MM.1S (cell line): ENCODE results near the gene ANKS1B.

Source experiments
- DNase-seq: peaks from one replicate; pipeline ENCODE4 v3.0.0-alpha.2; 2015
- H2AFZ ChIP-seq: fragments of 300-600 bp; sonication (generic); 2 replicates; pipeline ENCODE4 v1.6.0; 2016; ENCODE audit warnings: antibody characterized with exemption, low read length
- H3F3A ChIP-seq: fragments of 300-600 bp; sonication (generic); 2 replicates; pipeline ENCODE4 v1.6.1; 2016; ENCODE audit warnings: mild to moderate bottlenecking, antibody characterized with exemption, low read length, moderate library complexity, mixed read lengths; ENCODE audit not compliant: insufficient read depth
- H3K27ac ChIP-seq: fragments of 300-600 bp; sonication (generic); 2 replicates; pipeline ENCODE4 v1.5.1; 2016; ENCODE audit warnings: mild to moderate bottlenecking, low read length
- H3K27me3 ChIP-seq: fragments of 300-600 bp; sonication (generic); replicated peaks from 2 replicates; pipeline ENCODE4 v1.6.0; 2016; ENCODE audit warnings: low read length; ENCODE audit not compliant: insufficient read depth
- H3K36me3 ChIP-seq: fragments of 300-600 bp; sonication (generic); replicated peaks from 2 replicates; pipeline ENCODE4 v1.6.1; 2016; ENCODE audit warnings: mild to moderate bottlenecking, low read length, mixed read lengths; ENCODE audit not compliant: insufficient read depth
- H3K4me1 ChIP-seq: fragments of 300-600 bp; sonication (generic); 2 replicates; pipeline ENCODE4 v1.6.1; 2016; ENCODE audit warnings: low read length, mixed read lengths
- H3K4me2 ChIP-seq: fragments of 300-600 bp; sonication (generic); 2 replicates; pipeline ENCODE4 v1.6.0; 2016; ENCODE audit warnings: low read depth, low read length
- H3K4me3 ChIP-seq: fragments of 300-600 bp; sonication (generic); 2 replicates; pipeline ENCODE4 v1.5.1; 2016; ENCODE audit warnings: low read length, mixed read lengths
- H3K79me2 ChIP-seq: fragments of 300-600 bp; sonication (generic); 2 replicates; pipeline ENCODE4 v1.6.1; 2016; ENCODE audit warnings: mixed run types, low read length, mixed read lengths
- H3K9ac ChIP-seq: fragments of 300-600 bp; sonication (generic); 2 replicates; pipeline ENCODE4 v1.6.1; 2016; ENCODE audit warnings: low read length, mixed read lengths
- H3K9me2 ChIP-seq: fragments of 300-600 bp; sonication (generic); replicated peaks from 2 replicates; pipeline ENCODE4 v1.6.1; 2016; ENCODE audit warnings: mild to moderate bottlenecking, low read length, mixed read lengths; ENCODE audit not compliant: insufficient read depth
- H3K9me3 ChIP-seq: fragments of 300-600 bp; sonication (generic); replicated peaks from 2 replicates; pipeline ENCODE4 v1.6.1; 2016; ENCODE audit warnings: mild to moderate bottlenecking, low read length, mixed read lengths; ENCODE audit not compliant: insufficient read depth
- H4K20me1 ChIP-seq: fragments of 300-600 bp; sonication (generic); 2 replicates; pipeline ENCODE4 v1.6.1; 2016; ENCODE audit warnings: mild to moderate bottlenecking, low read length, moderate library complexity, mixed read lengths; ENCODE audit not compliant: insufficient read depth
- EZH2 ChIP-seq: fragments of 300-600 bp; sonication (generic); optimal IDR thresholded peaks from 2 replicates; pipeline ENCODE3; 2017; ENCODE audit warnings: low read depth, mild to moderate bottlenecking, antibody characterized with exemption, low read length, mixed read lengths
- EZH2phosphoT487 ChIP-seq: fragments of 300-600 bp; sonication (generic); IDR thresholded peaks from 2 replicates; pipeline ENCODE4 v1.6.1; 2018; ENCODE audit warnings: antibody characterized with exemption, low read length
- TF ChIP-seq, protein P1 (sequence below): fragments of 300-600 bp; sonication (generic); IDR thresholded peaks from 2 replicates; pipeline ENCODE4 v1.5.1; 2016; ENCODE audit warnings: antibody characterized with exemption, low read length, mixed read lengths

The ANKS1B gene

GRCh38 chr12:99704458-99704857 lies 280.3 kb downstream of the ANKS1B start:
- no peak overlapping the region for H3K4me3 ChIP-seq
- no peaks in the 10 kb centered on the region for H3K9me3 ChIP-seq
- no peaks in the 10 kb centered on the region for H3F3A ChIP-seq
- H3K9me2 ChIP-seq = no peaks in the 10 kb centered on the region
- no peak overlapping the region for H3K9ac ChIP-seq
- TF ChIP-seq EZH2phosphoT487 (no peak), EZH2 (no peak)
- TF ChIP-seq, protein P1, sequence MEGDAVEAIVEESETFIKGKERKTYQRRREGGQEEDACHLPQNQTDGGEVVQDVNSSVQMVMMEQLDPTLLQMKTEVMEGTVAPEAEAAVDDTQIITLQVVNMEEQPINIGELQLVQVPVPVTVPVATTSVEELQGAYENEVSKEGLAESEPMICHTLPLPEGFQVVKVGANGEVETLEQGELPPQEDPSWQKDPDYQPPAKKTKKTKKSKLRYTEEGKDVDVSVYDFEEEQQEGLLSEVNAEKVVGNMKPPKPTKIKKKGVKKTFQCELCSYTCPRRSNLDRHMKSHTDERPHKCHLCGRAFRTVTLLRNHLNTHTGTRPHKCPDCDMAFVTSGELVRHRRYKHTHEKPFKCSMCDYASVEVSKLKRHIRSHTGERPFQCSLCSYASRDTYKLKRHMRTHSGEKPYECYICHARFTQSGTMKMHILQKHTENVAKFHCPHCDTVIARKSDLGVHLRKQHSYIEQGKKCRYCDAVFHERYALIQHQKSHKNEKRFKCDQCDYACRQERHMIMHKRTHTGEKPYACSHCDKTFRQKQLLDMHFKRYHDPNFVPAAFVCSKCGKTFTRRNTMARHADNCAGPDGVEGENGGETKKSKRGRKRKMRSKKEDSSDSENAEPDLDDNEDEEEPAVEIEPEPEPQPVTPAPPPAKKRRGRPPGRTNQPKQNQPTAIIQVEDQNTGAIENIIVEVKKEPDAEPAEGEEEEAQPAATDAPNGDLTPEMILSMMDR = no peak
- H3K4me2 ChIP-seq = no peak overlapping the region
- no peaks in the 10 kb centered on the region for H3K4me1 ChIP-seq
- no peaks in the 10 kb centered on the region for H3K79me2 ChIP-seq
- H3K27me3 ChIP-seq = no peaks in the 10 kb centered on the region
- H3K27ac ChIP-seq = no peak overlapping the region
- no peaks in the 10 kb centered on the region for H3K36me3 ChIP-seq
- H2AFZ ChIP-seq = no peak overlapping the region
- DNase-seq = no peak
- H4K20me1 ChIP-seq = no peaks in the 10 kb centered on the region

DNA sequence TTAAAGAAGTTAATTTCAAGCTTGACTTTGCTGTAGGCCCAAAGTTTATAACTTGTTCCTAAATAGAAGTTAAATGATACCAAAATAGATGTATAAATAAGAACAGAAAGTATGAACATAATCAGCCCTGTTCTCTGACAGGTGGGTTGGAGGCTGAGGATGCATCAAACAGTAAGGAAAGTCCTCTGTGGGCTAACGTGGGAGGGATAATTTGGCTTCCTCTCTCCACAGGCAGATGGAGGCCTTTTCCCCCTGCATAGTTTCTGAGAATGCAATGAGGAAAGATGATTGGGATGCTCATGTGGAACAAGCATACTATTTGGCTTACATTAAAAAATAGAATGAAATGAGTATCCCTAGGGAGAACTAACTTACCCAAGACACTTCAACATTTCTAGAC lies 280.7 kb downstream of the ANKS1B start:
- Histone ChIP-seq H3K4me2 (no peak overlapping the region), H3K9me3 (no peaks in the 10 kb centered on the region), H3K9ac (no peak overlapping the region), H3K4me3 (no peak overlapping the region), H4K20me1 (no peaks in the 10 kb centered on the region), H2AFZ (no peak overlapping the region), H3K36me3 (no peaks in the 10 kb centered on the region), H3K9me2 (no peaks in the 10 kb centered on the region), H3K27ac (no peak overlapping the region), H3K4me1 (no peaks in the 10 kb centered on the region), H3K27me3 (no peaks in the 10 kb centered on the region), H3F3A (no peaks in the 10 kb centered on the region), H3K79me2 (no peaks in the 10 kb centered on the region)
- TF ChIP-seq EZH2 (no peak), EZH2phosphoT487 (no peak)
- TF ChIP-seq, protein P1 = no peak
- DNase-seq = no peak

DNA sequence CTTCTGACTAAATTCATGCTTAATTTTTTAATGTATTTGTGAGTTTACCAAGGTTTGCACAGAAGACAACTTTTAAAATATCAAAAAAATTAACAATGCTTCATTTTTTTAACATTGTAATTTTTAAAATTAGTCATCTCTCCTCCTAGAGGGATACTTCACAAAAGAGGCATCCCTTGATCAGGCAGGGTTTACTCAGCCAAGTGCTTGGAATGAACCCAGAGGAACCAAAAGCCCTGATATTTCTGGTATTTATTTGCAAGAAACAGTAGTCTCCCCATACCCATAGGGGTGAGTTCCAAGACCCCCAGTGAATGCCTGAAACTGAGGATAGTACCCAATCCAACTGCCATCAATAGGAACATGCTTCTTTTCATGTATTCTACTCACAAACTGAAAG lies 284.7 kb downstream of the ANKS1B start:
- no peaks in the 10 kb centered on the region for H3K36me3 ChIP-seq
- no peaks in the 10 kb centered on the region for H3F3A ChIP-seq
- H3K9me3 ChIP-seq = no peaks in the 10 kb centered on the region
- DNase-seq = no peak
- H3K27me3 ChIP-seq = no peaks in the 10 kb centered on the region
- H3K9me2 ChIP-seq = no peaks in the 10 kb centered on the region
- H3K4me1 ChIP-seq = no peaks in the 10 kb centered on the region
- TF ChIP-seq, protein P1 = no peak
- TF ChIP-seq EZH2 = no peak
- no peak for TF ChIP-seq EZH2phosphoT487
- H3K9ac ChIP-seq = no peak overlapping the region
- H3K27ac ChIP-seq = no peak overlapping the region
- H4K20me1 ChIP-seq = no peaks in the 10 kb centered on the region
- H3K4me3 ChIP-seq = no peak overlapping the region
- H2AFZ ChIP-seq = no peak overlapping the region
- H3K4me2 ChIP-seq = no peak overlapping the region
- H3K79me2 ChIP-seq = no peaks in the 10 kb centered on the region
